Heart right ventricle (tissue), 16 donors: ENCODE data around the gene GATAD2B. TPM values are rescaled to one million over a fixed set of nuclear protein-coding genes. Genes with fewer than 3 reads are reported as not detected.

ENCODE experiments used
- ATAC-seq, 8 donors: fragments of 200-7000 bp; cut with Tn5 transposase; one replicate each; pipeline ENCODE4 v1.9.1; 2020; ENCODE audit warnings: mild to moderate bottlenecking in 8 of 8, moderate library complexity in 8 of 8, moderate number of reproducible peaks in 1 of 8
- DNase-seq, 2 donors: peaks; one replicate each; pipeline ENCODE4 v3.0.0-alpha.2; 2020
- H3K27ac ChIP-seq, 10 donors: fragments of 200-600 bp; sonication (generic) in 2 of 10; one replicate each; pipeline versions ENCODE4 v1.5.0 to v1.8.0; 2020 to 2022; ENCODE audit warnings: mild to moderate bottlenecking in 3 of 10
- H3K27me3 ChIP-seq, 7 donors: fragments of 200-600 bp; one replicate each; pipeline ENCODE4 v1.8.0; 2021 to 2022; ENCODE audit warnings: mild to moderate bottlenecking in 2 of 7
- H3K36me3 ChIP-seq, 9 donors: fragments of 200-600 bp; sonication (generic) in 1 of 9; one replicate each; pipeline versions ENCODE4 v1.5.0 to v1.8.0; 2020 to 2022; ENCODE audit warnings: mild to moderate bottlenecking in 2 of 9
- H3K4me1 ChIP-seq, 9 donors: fragments of 200-600 bp; sonication (generic) in 1 of 9; one replicate each; pipeline versions ENCODE4 v1.5.0 to v1.8.0; 2020 to 2022; ENCODE audit warnings: mild to moderate bottlenecking in 4 of 9
- H3K4me3 ChIP-seq, 10 donors: fragments of 200-600 bp; sonication (generic) in 2 of 10; one replicate each; pipeline versions ENCODE4 v1.5.0 to v1.8.0; 2020 to 2022; ENCODE audit warnings: mild to moderate bottlenecking in 7 of 10, moderate library complexity in 2 of 10
- H3K9me3 ChIP-seq, 11 donors: fragments of 200-600 bp in 10 of 11; sonication (generic) in 2 of 11; one replicate each; pipeline versions ENCODE4 v1.5.0 to v1.8.0; 2013 to 2022; ENCODE audit warnings: mild to moderate bottlenecking in 2 of 11, control low read depth in 1 of 11, moderate library complexity in 1 of 11
- CTCF ChIP-seq, 9 donors: fragments of 200-600 bp; sonication (generic) in 2 of 9; IDR thresholded peaks; one replicate each; pipeline versions ENCODE4 v1.5.0 to v1.8.0; 2021 to 2022; ENCODE audit warnings: antibody characterized with exemption in 9 of 9, mild to moderate bottlenecking in 5 of 9, moderate library complexity in 1 of 9
- WGBS, 2 donors: extraction: QIAGEN DNeasy Blood & Tissue Kit; methylation state at CpG; one replicate each; pipeline ENCODE4 v1.1.7; 2013; ENCODE audit warnings: inconsistent platforms in 1 of 2; 5-methylcytosine and 5-hydroxymethylcytosine counted together
- intact Hi-C, 10 donors: fragments of 100-400 bp; cut with DNase I; formaldehyde crosslinking; loops; one replicate each; pipeline versions ENCODE4 v1.11.1 to v1.14.2; 2022
- polyA plus RNA-seq, 2 donors: library from polyadenylated mRNA; stranded (reverse); fragments of 200-250 nt; gene quantifications; one replicate each; pipeline ENCODE4 v1.2.3, GENCODE V29; 2013
- total RNA-seq, 10 donors: library from RNA; stranded (reverse); fragmentation: NEBNext Ultra II Directional in 3 of 10; extraction: Animal tissue kit (Norgen Biotek cat#: 25700) in 3 of 10; gene quantifications; one replicate each; pipeline versions ENCODE4 v1.2.1 to v1.2.4, GENCODE V29; 2021 to 2023
- donor health status: Arrhythmogenic right ventricular cardiomyopathy.
- donor health status: ischemic (EF 13 %, LVEDD 7.1; RV severe dilation, severe dysfunction).
- donor health status: healthy with polysubstance abuse.
- donor health status: DM: no; HTN: yes; CAD: no.
- donor health status: DM: no; HTN: no; CAD: no.
- donor health status: ischemic (EF 25% LVEDD 6.9; RV normal size, moderate dysfunction).
- donor health status: ischemic (EF 25% LVEDD 5.7; RV mildly dilated, moderate dysfunction).
- donor health status: healthy.
- donor health status: DM: yes; HTN: yes; CAD: no.
- donor health status: Ischemic cardiomyopathy.
- donor health status: ischemic (EF 35%, LVEDD 5.7; RV mildly dilated, moderate dysfunction).
- donor health status: nonischemic (EF 11% LVEDD 7.7; RV severe dilation, severe dysfunction).
- donor health status: DM: yes; HTN: yes; CAD: no.
- donor health status: PGD.
- donor health status: ischemic (EF 29% LVEDD 5.4; RV normal size, mild dysfunction).
- donor health status: nonischemic (EF 23%, LVEDD 6.1; RV moderate dilation, normal function).

Gene GATAD2B
- total and polyA plus RNA-seq, 12 donors: 3.9 to 52.6 (median 41.9) TPM

GRCh38 chr1:153771841-153772593 is 150.8 kb downstream of the GATAD2B start:
- no peaks in the 10 kb centered on the region for H3K27me3 ChIP-seq
- H3K36me3 ChIP-seq: peaks cover 0 to 64% (median 28%) of the 10 kb centered on the region in 9 donors
- H3K27ac ChIP-seq: peak overlapping the region; percentile 36 to 92 (median 85)
- intact Hi-C loops: loop anchor here in 8 of 10 donors (2.0 to 5.0 kb wide), 4 partner anchors 75 to 260 kb away; partner anchors contain the start of gene NPR1 (in 7 of the 8)
- H3K9me3 ChIP-seq: no peaks in the 10 kb centered on the region
- peaks cover 25 to 92% (median 70%) of the 10 kb centered on the region in 9 donors for H3K4me1 ChIP-seq
- TF ChIP-seq CTCF (IDR thresholded peaks at IDR 0.05): peak; percentile 23 to 67 (median 53)
- DNase-seq (peak; percentile 49 to 55), ATAC-seq (peak in 5 of 8 donors; percentile 3 to 47 (median 29))
- WGBS, 2 donors: 64 to 71% methylated on average over 21 of the region's 21 CpGs
- H3K4me3 ChIP-seq: no peak overlapping the region

- Histone ChIP-seq H3K4me3 (no peak overlapping the region), H3K36me3 (peaks cover 0 to 72% (median 29%) of the 10 kb centered on the region in 9 donors), H3K27me3 (no peaks in the 10 kb centered on the region), H3K9me3 (no peaks in the 10 kb centered on the region), H3K27ac (peak overlapping the region; percentile 36 to 92 (median 74)), H3K4me1 (peaks cover 21 to 85% (median 62%) of the 10 kb centered on the region in 9 donors)
- 76 to 82% methylated on average over 2 of the region's 2 CpGs for WGBS, 2 donors
- DNase-seq (no peak), ATAC-seq (peak in 1 of 8 donors; percentile 1)
- intact Hi-C loops: loop anchor here in 7 of 10 donors (5.0 kb wide), 3 partner anchors 74 to 259 kb away; partner anchors contain the start of gene NPR1 (in 6 of the 7)
- no peak for TF ChIP-seq CTCF (IDR thresholded peaks at IDR 0.05)
These were observed 151.5 kb downstream of the GATAD2B start for GRCh38 chr1:153771261-153771660.

- ATAC-seq (peak in 4 of 8 donors; percentile 1 to 29 (median 16)), DNase-seq (peak in 1 of 2 donors; percentile 66)
- 50 to 51% methylated on average over 11 of the region's 11 CpGs for WGBS, 2 donors
- intact Hi-C loops: loop anchor here in 7 of 10 donors (1.0 to 5.0 kb wide), 4 partner anchors 73 to 258 kb away; partner anchors contain the start of gene NPR1 (in 7 of the 7)
- H3K4me3 ChIP-seq: no peak overlapping the region
- no peak for TF ChIP-seq CTCF (IDR thresholded peaks at IDR 0.05)
- H3K4me1 ChIP-seq: peaks cover 17 to 80% (median 58%) of the 10 kb centered on the region in 9 donors
- H3K27ac ChIP-seq: peak overlapping the region; percentile 36 to 92 (median 74)
- peaks cover 0 to 77% (median 33%) of the 10 kb centered on the region in 9 donors for H3K36me3 ChIP-seq
- H3K27me3 ChIP-seq: no peaks in the 10 kb centered on the region
- no peaks in the 10 kb centered on the region for H3K9me3 ChIP-seq
These were observed 152.0 kb downstream of the GATAD2B start for GRCh38 chr1:153770797-153771196.

- no peaks in the 10 kb centered on the region for H3K9me3 ChIP-seq
- DNase-seq (no peak), ATAC-seq (no peak)
- H3K4me3 ChIP-seq: no peak overlapping the region
- peak overlapping the region in 6 of 10 donors; percentile 0 to 90 (median 41) for H3K27ac ChIP-seq
- WGBS, 2 donors: 75% methylated on average over 3 of the region's 3 CpGs
- peaks cover 13 to 66% (median 47%) of the 10 kb centered on the region in 9 donors for H3K4me1 ChIP-seq
- H3K27me3 ChIP-seq: no peaks in the 10 kb centered on the region
- peaks cover 5 to 92% (median 46%) of the 10 kb centered on the region in 9 donors for H3K36me3 ChIP-seq
- TF ChIP-seq CTCF (IDR thresholded peaks at IDR 0.05): no peak
- intact Hi-C loops: loop anchor here in 1 of 10 donors (5.0 kb wide), 1 partner anchor 87 kb away; no protein-coding TSS in a partner anchor
These were observed 153.6 kb downstream of the GATAD2B start for GRCh38 chr1:153769221-153769620.
